Fibroblast of the conjunctiva (primary cell): ENCODE results near the gene STOM.

Source experiments
- DNase-seq: peaks from one replicate; pipeline ENCODE4 v3.0.0-alpha.2; 2010; ENCODE audit warnings: low read depth

STOM gene

DNA sequence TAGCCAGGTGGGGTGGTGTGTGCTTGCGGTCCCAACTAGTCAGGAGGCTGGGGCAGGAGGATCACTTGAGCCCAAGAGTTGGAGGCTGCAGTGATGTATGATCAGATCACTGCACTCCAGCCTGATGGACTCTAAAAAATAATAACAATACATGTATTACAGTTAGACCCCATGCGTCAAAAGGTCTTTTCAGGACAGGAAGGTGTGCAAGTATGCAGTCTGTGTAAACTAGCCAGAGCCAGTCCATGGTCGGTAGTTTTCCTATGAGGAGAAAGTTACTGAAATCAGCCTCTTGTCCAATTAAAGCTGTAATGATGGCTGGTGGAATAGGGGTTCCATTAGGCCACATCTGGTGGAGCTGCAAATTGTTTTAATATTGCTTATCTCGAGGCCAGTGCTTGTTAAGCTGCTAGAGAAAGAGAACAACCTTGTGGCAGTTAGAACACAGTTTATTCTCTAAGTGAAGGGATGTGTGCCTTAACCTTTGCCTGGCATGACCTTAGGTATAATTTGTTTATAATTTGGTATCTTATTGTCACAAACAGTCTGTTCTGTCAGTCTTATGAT lies 1.5 kb upstream of the STOM start:
- DNase-seq: no peak

DNA sequence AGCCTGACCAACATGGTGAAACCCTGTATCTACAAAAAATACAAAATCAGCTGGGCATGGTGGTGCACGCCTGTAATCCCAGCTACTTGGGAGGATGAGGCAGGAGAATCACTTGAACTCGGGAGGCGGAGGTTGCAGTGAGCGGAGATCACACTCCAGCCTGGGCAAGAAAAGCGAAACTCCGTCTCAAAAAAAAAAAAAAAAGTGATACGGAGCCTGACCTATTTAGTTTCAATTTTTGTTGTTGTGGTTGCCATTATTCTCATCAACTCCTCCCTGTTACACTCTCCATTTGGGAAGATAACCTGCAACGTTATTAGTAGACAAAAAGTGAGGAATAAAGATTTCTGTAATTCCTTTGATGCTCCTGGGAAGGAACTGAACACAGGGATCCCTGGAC lies 1.3 kb downstream of the STOM start:
- no peak for DNase-seq

- DNase-seq: no peak
Observed at GRCh38 chr9:121368138-121368522, 1.9 kb downstream of the STOM start.

- DNase-seq: no peak
Observed at GRCh38 chr9:121367306-121368137, 2.5 kb downstream of the STOM start.

- no peak for DNase-seq
Observed at GRCh38 chr9:121366611-121367192, 3.3 kb downstream of the STOM start.

GRCh38 chr9:121365564-121365963 lies 4.5 kb downstream of the STOM start:
- no peak for DNase-seq

DNA sequence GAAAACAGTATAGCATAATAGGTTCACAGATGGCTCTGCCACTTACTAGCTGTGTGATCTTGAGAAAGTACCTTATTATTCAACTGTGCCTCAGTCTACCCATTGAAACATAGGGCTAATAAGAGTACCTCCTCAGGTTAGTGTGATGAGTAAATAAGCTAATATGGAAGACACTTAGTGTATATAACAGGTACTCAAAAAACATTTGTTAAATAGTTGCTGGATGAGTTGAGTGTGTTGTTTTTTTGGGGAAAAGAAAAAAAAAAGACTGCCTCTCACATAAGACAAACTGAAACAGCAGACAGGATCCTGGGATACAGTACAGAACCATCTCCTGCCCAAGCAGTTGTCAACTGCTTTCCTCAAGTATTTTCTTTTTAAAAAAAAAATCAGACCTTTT lies 5.2 kb downstream of the STOM start:
- DNase-seq: no peak

DNA sequence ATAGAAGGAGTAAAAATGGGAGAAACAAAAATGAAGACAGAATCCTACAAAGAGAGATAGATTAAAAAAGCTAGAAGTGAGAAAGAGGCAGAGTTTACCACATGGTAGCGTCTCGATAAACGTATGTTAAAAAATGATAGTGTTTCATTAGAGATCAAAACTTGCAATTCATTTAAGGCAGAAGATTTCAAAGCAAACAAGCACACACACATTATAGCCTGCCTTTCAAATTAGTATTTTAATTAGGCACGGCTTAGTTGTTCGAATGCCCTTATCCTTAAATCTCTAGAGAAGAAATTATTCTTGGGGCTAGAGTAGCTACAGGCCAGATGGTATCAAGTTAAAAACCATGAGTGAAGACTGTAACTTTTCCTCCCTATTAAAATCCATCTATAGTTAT lies 6.0 kb downstream of the STOM start:
- no peak for DNase-seq

DNA sequence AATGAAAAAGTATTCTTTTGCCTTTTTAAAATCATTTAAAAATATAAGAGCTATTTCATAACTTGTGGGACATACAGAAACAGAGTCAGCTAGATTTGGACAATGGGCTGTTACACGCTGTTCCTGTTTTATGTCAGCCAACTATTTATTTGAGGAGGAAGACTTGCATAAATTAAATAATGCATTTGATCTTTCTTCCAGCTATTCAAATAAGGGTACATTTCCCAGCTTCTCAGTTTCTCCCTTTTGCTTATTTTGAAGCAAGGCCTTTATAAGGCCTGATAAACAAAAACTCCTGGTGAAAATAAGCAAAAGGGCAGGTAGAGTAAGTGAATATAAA lies 6.5 kb downstream of the STOM start:
- DNase-seq: no peak

GRCh38 chr9:121362813-121363621 lies 7.0 kb downstream of the STOM start:
- peak; percentile 35 for DNase-seq

- DNase-seq: peak; percentile 47
Observed at GRCh38 chr9:121360601-121361374, 9.3 kb downstream of the STOM start.

DNA sequence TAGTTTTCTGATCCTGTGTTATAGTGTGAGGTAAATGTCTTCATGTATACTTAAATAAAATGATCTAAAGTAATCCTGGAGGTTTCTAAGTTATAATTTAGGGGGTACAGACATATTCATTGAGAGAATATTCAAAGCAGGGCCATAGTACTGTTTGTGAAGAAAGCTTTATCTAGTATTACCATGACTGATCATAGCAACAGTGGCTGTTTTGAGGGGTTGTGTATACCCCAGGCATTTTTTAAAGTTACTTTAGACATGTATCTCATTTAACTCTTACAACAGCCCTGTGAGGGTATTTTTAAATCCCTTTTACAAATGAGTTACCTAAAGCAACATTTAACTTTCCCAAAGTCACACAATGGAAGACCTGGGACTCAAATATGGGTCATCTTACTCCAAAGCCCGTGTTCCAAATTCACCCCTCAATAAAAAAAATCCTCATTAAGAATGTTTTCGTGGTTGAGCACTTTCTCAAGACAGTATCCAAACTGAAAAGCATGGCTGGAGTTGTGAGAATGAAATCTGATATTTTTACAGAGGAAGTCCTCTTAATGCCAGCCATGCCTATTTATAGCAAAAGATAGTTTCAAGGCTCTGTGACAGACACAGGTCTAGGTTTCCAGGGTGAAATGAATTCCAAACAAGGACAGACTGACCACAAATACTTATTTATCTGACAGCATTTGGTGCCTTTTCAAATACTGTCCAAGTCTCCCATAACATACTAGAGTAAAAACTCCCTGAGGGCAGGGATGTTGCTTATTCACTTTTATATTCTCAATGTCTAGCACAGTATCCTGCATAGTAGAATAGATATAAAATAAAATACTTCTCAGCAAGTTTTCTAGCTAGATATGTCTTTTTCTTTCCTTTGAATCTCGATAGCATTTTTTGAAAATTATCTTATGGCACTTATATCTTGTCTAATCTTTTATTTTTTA lies 10.4 kb downstream of the STOM start:
- no peak for DNase-seq

DNA sequence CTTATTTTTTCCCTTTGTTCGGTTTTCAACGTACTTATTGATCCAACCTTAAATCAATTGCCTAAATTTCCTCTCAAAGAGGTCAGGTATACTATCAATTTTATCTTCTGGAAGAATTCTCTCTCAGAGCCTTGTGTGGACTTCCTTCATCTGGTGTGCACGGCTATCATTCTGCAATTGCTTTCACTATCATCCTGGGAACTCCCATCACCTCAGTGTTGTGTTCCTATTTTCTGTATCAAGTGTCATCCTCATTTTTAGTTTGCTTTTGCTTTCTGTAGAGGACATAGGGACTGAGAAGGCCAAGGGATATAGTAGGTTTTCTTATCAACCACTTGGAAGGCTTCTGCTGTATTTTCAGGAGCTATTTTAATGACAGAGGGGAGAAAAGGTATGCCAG lies 11.3 kb downstream of the STOM start:
- DNase-seq: no peak

DNA sequence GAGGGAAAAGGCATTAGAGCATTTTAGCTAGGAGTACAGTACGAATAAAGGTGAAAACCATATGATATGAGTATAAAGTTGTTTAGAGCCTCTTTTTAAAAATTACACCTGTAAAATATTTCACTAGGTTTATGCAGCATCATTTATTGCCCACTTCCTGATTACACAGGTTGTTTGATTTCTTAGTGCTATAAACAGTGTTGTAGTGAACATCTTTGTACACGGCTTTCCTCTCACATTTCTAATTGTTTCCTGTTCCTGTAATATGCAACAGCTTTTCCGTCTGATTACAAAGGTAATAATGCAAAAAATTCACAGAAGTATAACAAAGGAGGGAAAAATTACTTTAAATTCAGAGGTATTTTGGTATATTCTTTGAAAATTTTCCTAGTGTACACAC lies 13.0 kb downstream of the STOM start:
- no peak for DNase-seq

- DNase-seq: no peak
Observed at GRCh38 chr9:121354762-121355161, 15.3 kb downstream of the STOM start.

GRCh38 chr9:121354141-121354540 lies 15.9 kb downstream of the STOM start:
- DNase-seq: no peak

GRCh38 chr9:121353241-121354061 lies 16.6 kb downstream of the STOM start:
- no peak for DNase-seq

- DNase-seq: peak; percentile 97
Observed at GRCh38 chr9:121350993-121351561, 19.0 kb downstream of the STOM start.

GRCh38 chr9:121350036-121350435 lies 20.0 kb downstream of the STOM start:
- DNase-seq: no peak

GRCh38 chr9:121349009-121349408 lies 21.0 kb downstream of the STOM start:
- no peak for DNase-seq
